A549 (cell line): ENCODE data around the gene DHFR2. TPM values are rescaled to one million over a fixed set of nuclear protein-coding genes. Genes with fewer than 3 reads are reported as not detected.
"Not testable (repeated sequence)": the region's sequence is repeated elsewhere in the genome, so short reads cannot be mapped to it uniquely, and the experiment has no call there.

ENCODE experiments used
- ATAC-seq, 2 experiments: fragments of 200-7000 bp in 1 of 2; fragments of >200 bp in 1 of 2; cut with Nextera tagmentation in 1 of 2; cut with Tn5 transposase in 1 of 2; 3 replicates each; pipeline versions ENCODE4 v1.8.0 to v1.9.1; 2018 to 2020; ENCODE audit warnings: mild to moderate bottlenecking in 1 of 2, moderate library complexity in 1 of 2
- CTCF ChIA-PET: fragments of 300-600 bp; sonication (Branson Sonifier 250); formaldehyde crosslinking; extraction: SDS; loops from one replicate; lab custom pipeline; 2021; ENCODE audit warnings: antibody characterized with exemption, inconsistent platforms; lab: Yijun Ruan, JAX
- POLR2A ChIA-PET: fragments of 350-600 bp; formaldehyde crosslinking; extraction: SDS; loops from one replicate; lab custom pipeline; 2021; ENCODE audit warnings: antibody characterized with exemption, inconsistent platforms; lab: Yijun Ruan, JAX
- DNase-seq, 2 experiments: peaks; one replicate each; pipeline versions ENCODE4 v3.0.0 to v3.0.0-alpha.2; 2011 to 2016; ENCODE audit warnings: low read depth in 1 of 2, low spot score in 1 of 2
- FAIRE-seq: peaks from 2 replicates; lab custom pipeline; 2011; peaks lifted over from hg19 to GRCh38; lab: Jason Lieb, UNC
- H3K27ac ChIP-seq, 2 experiments: fragments of >200 bp; sonication (Bioruptor Twin); formaldehyde crosslinking; 3 replicates each; pipeline ENCODE4 v1.5.1; 2016 to 2017
- H3K4me1 ChIP-seq: fragments of >200 bp; sonication (Bioruptor Twin); formaldehyde crosslinking; 3 replicates; pipeline ENCODE4 v1.6.1; 2016
- H3K4me2 ChIP-seq: fragments of >200 bp; sonication (Bioruptor Twin); formaldehyde crosslinking; 3 replicates; pipeline ENCODE4 v1.6.1; 2016
- H3K4me3 ChIP-seq: fragments of >200 bp; sonication (Bioruptor Twin); formaldehyde crosslinking; 3 replicates; pipeline ENCODE4 v1.5.1; 2016
- H3K9me3 ChIP-seq: fragments of >200 bp; sonication (Bioruptor Twin); formaldehyde crosslinking; 3 replicates; pipeline ENCODE4 v1.6.1; 2016
- CBX8 ChIP-seq: fragments of 200-600 bp; sonication (generic); IDR thresholded peaks from 2 replicates; pipeline ENCODE4 v1.6.1; 2016
- CHD2 ChIP-seq: fragments of 150-350 bp; IDR thresholded peaks from 2 replicates; pipeline ENCODE4 v1.6.1; 2014; ENCODE audit warnings: low read length; ENCODE audit not compliant: partially characterized antibody
- CTCF ChIP-seq: fragments of >200 bp; sonication (Bioruptor Twin); formaldehyde crosslinking; IDR thresholded peaks from 3 replicates; pipeline ENCODE4 v1.5.1; 2016
- FOSL2 ChIP-seq, 2 experiments: fragments of 450-650 bp in 1 of 2; fragments of >200 bp in 1 of 2; sonication (Bioruptor Twin) in 1 of 2; formaldehyde crosslinking; IDR thresholded peaks; 2 replicates each; pipeline versions ENCODE4 v1.5.0 to v1.6.1; 2016 to 2020; ENCODE audit warnings: mild to moderate bottlenecking in 1 of 2, moderate library complexity in 1 of 2
- FOXS1 ChIP-seq: fragments of 250-450 bp; sonication (Bioruptor Pico); IDR thresholded peaks from 2 replicates; pipeline ENCODE4 v1.5.0; 2020; ENCODE audit warnings: mild to moderate bottlenecking, moderate library complexity
- HES2 ChIP-seq: fragments of >200 bp; sonication (Bioruptor Twin); formaldehyde crosslinking; IDR thresholded peaks from 2 replicates; pipeline ENCODE4 v1.6.1; 2016
- JUN ChIP-seq, 2 experiments: fragments of >200 bp; sonication (Bioruptor Twin); formaldehyde crosslinking; IDR thresholded peaks; 2 replicates in 1 of 2; 3 replicates in 1 of 2; pipeline ENCODE4 v1.6.1; 2016 to 2017
- JUNB ChIP-seq: fragments of >200 bp; sonication (Bioruptor Twin); formaldehyde crosslinking; IDR thresholded peaks from 2 replicates; pipeline ENCODE4 v1.6.1; 2016
- KDM5A ChIP-seq: fragments of 200-600 bp; sonication (generic); IDR thresholded peaks from 2 replicates; pipeline ENCODE4 v1.6.1; 2016; ENCODE audit warnings: antibody characterized with exemption, mild to moderate bottlenecking
- MYC ChIP-seq: IDR thresholded peaks from 2 replicates; pipeline ENCODE4 v1.6.1; 2012; ENCODE audit warnings: mild to moderate bottlenecking, inconsistent platforms, low read length, improper control_type of control experiment, borderline replicate concordance
- NR3C1 ChIP-seq: fragments of >200 bp; sonication (Bioruptor Twin); formaldehyde crosslinking; IDR thresholded peaks from 3 replicates; pipeline ENCODE4 v1.6.1; 2017
- PBX3 ChIP-seq: IDR thresholded peaks from 2 replicates; pipeline ENCODE4 v1.6.1; 2012
- POLR2AphosphoS2 ChIP-seq: conservative IDR thresholded peaks from 2 replicates; pipeline ENCODE4 v1.6.1; 2012; ENCODE audit warnings: low read length, improper control_type of control experiment, inconsistent platforms
- RAD21 ChIP-seq, 2 experiments: fragments of >200 bp in 1 of 2; sonication (Bioruptor Twin) in 1 of 2; formaldehyde crosslinking in 1 of 2; IDR thresholded peaks in 1 of 2; conservative IDR thresholded peaks in 1 of 2; 2 replicates in 1 of 2; 3 replicates in 1 of 2; pipeline ENCODE4 v1.6.1; 2012 to 2018; ENCODE audit warnings: inconsistent platforms in 1 of 2
- SREBF2 ChIP-seq: fragments of 450-650 bp; IDR thresholded peaks from 2 replicates; pipeline ENCODE4 v1.6.1; 2014; ENCODE audit warnings: mild to moderate bottlenecking, moderate library complexity
- TFCP2L1 ChIP-seq: fragments of 250-450 bp; sonication (Bioruptor Pico); IDR thresholded peaks from 2 replicates; pipeline ENCODE4 v1.5.0; 2021; ENCODE audit warnings: mild to moderate bottlenecking
- ZNF302 ChIP-seq: fragments of 250-450 bp; sonication (Bioruptor Pico); IDR thresholded peaks from 2 replicates; pipeline ENCODE4 v1.9.0; 2021; ENCODE audit warnings: inconsistent platforms, mild to moderate bottlenecking, moderate library complexity
- WGBS: methylation state at CpG from one replicate; pipeline ENCODE4 v1.1.6; 2017; ENCODE audit errors: missing lambda C conversion rate; 5-methylcytosine and 5-hydroxymethylcytosine counted together
- polyA plus RNA-seq, 4 experiments: library from polyadenylated mRNA; depleted of rRNA in 3 of 4; stranded (reverse); fragments of >200 nt; fragmentation: RNase III in 1 of 4; extraction: RNeasy Plus Mini Kit Qiagen cat#74134 plus additional on column Dnase treatment in 1 of 4; gene quantifications; 2 replicates in 3 of 4; 3 replicates in 1 of 4; pipeline ENCODE4 v1.2.3, GENCODE V29; 2011 to 2017
- TF ChIP-seq, protein P1 (sequence below): fragments of 450-650 bp; IDR thresholded peaks from 2 replicates; pipeline ENCODE4 v1.6.1; 2014; ENCODE audit warnings: antibody characterized with exemption
- TF ChIP-seq, protein P2 (sequence below): fragments of 250-450 bp; sonication (Bioruptor Pico); IDR thresholded peaks from 2 replicates; pipeline ENCODE4 v1.5.0; 2021; ENCODE audit warnings: mild to moderate bottlenecking, moderate library complexity, borderline replicate concordance

The DHFR2 gene
- polyA plus RNA-seq, 2 of the 4 experiments (the other 2 are of a cell fraction), result 6.2 to 6.3 TPM

DNA sequence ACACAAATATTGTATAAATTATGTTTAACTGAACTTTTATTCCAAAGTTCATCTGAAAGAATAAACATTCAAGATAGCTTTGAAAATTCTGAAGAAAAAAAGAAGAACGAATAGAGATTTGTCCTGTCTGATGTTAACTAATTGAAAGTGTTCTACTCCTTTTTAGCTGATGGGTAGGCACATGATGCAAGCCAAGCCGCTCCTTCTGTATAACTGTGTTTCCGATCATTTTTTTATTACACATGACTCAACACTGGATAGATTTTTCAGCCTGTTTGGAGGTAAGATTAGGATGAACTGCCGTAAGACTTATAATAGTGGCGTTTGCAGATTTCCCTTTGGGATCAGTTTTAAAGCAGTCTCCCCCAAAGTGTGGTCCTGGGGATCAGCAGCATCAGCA is 19.2 kb upstream of the DHFR2 start:
- Histone ChIP-seq H3K9me3 (no peaks in the 10 kb centered on the region), H3K4me2 (no peak overlapping the region), H3K27ac (no peak overlapping the region), H3K4me3 (no peak overlapping the region), H3K4me1 (no peaks in the 10 kb centered on the region)
- WGBS, result 81% methylated on average over 5 of the region's 5 CpGs
- TF ChIP-seq JUN (IDR thresholded peaks at IDR 0.05), result no peak
- TF ChIP-seq CHD2, result no peak
- no peak for TF ChIP-seq JUNB
- TF ChIP-seq POLR2AphosphoS2, result no peak
- TF ChIP-seq, protein P1, sequence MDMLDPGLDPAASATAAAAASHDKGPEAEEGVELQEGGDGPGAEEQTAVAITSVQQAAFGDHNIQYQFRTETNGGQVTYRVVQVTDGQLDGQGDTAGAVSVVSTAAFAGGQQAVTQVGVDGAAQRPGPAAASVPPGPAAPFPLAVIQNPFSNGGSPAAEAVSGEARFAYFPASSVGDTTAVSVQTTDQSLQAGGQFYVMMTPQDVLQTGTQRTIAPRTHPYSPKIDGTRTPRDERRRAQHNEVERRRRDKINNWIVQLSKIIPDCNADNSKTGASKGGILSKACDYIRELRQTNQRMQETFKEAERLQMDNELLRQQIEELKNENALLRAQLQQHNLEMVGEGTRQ, result no peak
- TF ChIP-seq FOSL2 (IDR thresholded peaks at IDR 0.05), result no peak
- no peak for TF ChIP-seq FOSL2 (CRISPR knock-in tag; IDR thresholded peaks at IDR 0.05)
- TF ChIP-seq TFCP2L1 (CRISPR knock-in tag), result no peak
- no peak for TF ChIP-seq CBX8
- no peak for TF ChIP-seq HES2
- TF ChIP-seq MYC, result no peak
- no peak for TF ChIP-seq RAD21 (conservative IDR thresholded peaks at IDR 0.05 in 1 of 2, IDR thresholded peaks at IDR 0.05 in 1 of 2)
- no peak for TF ChIP-seq PBX3
- TF ChIP-seq, protein P2, sequence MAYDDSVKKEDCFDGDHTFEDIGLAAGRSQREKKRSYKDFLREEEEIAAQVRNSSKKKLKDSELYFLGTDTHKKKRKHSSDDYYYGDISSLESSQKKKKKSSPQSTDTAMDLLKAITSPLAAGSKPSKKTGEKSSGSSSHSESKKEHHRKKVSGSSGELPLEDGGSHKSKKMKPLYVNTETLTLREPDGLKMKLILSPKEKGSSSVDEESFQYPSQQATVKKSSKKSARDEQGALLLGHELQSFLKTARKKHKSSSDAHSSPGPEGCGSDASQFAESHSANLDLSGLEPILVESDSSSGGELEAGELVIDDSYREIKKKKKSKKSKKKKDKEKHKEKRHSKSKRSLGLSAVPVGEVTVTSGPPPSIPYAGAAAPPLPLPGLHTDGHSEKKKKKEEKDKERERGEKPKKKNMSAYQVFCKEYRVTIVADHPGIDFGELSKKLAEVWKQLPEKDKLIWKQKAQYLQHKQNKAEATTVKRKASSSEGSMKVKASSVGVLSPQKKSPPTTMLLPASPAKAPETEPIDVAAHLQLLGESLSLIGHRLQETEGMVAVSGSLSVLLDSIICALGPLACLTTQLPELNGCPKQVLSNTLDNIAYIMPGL, result no peak
- TF ChIP-seq NR3C1, result no peak
- no peak for TF ChIP-seq ZNF302
- FAIRE-seq, result no peak
- ChIA-PET POLR2A (no interaction called here), CTCF (interaction anchor here (2.2 kb wide), 1 partner anchor 12 kb away, joined by 7 read pairs; no protein-coding TSS in a partner anchor)
- no peak for ATAC-seq
- DNase-seq, result no peak

DNA sequence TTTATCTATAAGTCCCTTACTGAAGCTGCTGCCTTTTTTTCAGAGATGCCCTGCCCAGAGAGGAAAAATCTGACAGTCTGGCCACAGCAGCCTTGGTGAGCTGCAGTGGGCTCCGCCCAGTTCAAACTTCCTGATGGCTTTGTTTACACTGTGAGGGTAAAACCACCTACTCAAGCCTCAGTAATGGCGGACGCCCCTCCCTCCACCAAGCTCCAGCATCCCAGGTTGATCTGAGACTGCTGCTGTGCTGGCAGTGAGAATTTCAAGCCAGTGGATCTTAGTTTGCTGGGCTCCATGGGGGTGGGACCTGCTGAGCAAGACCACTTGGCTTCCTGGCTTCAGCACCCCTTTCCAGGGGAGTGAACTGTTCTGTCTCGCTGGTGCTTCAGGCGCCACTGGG is 17.8 kb upstream of the DHFR2 start:
- DNase-seq, ATAC-seq, POLR2A ChIA-PET, H3K9me3 ChIP-seq, H3K4me3 ChIP-seq, H3K4me2 ChIP-seq, FAIRE-seq, CTCF ChIA-PET, H3K27ac ChIP-seq, H3K4me1 ChIP-seq: not testable (repeated sequence)
- 88% methylated on average over 5 of the region's 5 CpGs for WGBS

GRCh38 chr3:94076055-94076454 is 13.3 kb upstream of the DHFR2 start:
- H3K4me3 ChIP-seq, result no peak overlapping the region
- 95% methylated on average over 3 of the region's 3 CpGs for WGBS
- CTCF ChIA-PET, result no interaction called here
- H3K4me1 ChIP-seq, result no peaks in the 10 kb centered on the region
- no peak for TF ChIP-seq CTCF
- TF ChIP-seq FOXS1 (CRISPR knock-in tag), result no peak
- no peak for TF ChIP-seq SREBF2
- TF ChIP-seq KDM5A, result no peak
- TF ChIP-seq, all 56 proteins: peak for 0
- DNase-seq (no peak), FAIRE-seq (no peak), ATAC-seq (0 out of 6 replicates have a peak, but pooled peaks of 1 of the 2 experiments have one; percentile 19)
- no peak overlapping the region for H3K27ac ChIP-seq
- POLR2A ChIA-PET, result no interaction called here
- no peaks in the 10 kb centered on the region for H3K9me3 ChIP-seq
- no peak overlapping the region for H3K4me2 ChIP-seq
